KMS-11 (cell line): ENCODE measurements around the gene SLBP.

Source experiments
- H2AFZ ChIP-seq: fragments of 200-600 bp; sonication (generic); 2 replicates; pipeline ENCODE4 v1.6.1; 2016; ENCODE audit warnings: antibody characterized with exemption, mixed run types, low read depth
- H3K27ac ChIP-seq: fragments of 200-600 bp; sonication (generic); 2 replicates; pipeline ENCODE4 v1.6.1; 2016; ENCODE audit warnings: mild to moderate bottlenecking, mixed run types
- H3K27me3 ChIP-seq: fragments of 200-600 bp; sonication (generic); 2 replicates; pipeline ENCODE4 v1.6.1; 2017; ENCODE audit warnings: mild to moderate bottlenecking, low read depth, mixed run types, moderate library complexity; ENCODE audit not compliant: insufficient read depth
- H3K36me3 ChIP-seq: fragments of 200-600 bp; sonication (generic); 2 replicates; pipeline ENCODE4 v1.6.1; 2017; ENCODE audit warnings: mild to moderate bottlenecking, mixed run types; ENCODE audit not compliant: insufficient read depth
- H3K4me1 ChIP-seq: fragments of 200-600 bp; sonication (generic); 2 replicates; pipeline ENCODE4 v1.6.1; 2016; ENCODE audit warnings: mild to moderate bottlenecking, low read depth, mixed run types; ENCODE audit not compliant: poor library complexity, severe bottlenecking
- H3K4me2 ChIP-seq: fragments of 200-600 bp; sonication (generic); 2 replicates; pipeline ENCODE4 v1.7.0; 2016; ENCODE audit warnings: mild to moderate bottlenecking, mixed run types
- H3K4me3 ChIP-seq: fragments of 200-600 bp; sonication (generic); IDR thresholded peaks from 2 replicates; pipeline ENCODE4 v1.6.1; 2017; ENCODE audit warnings: low read depth, low read length, mixed read lengths; ENCODE audit not compliant: insufficient read depth
- H3K79me2 ChIP-seq: fragments of 200-600 bp; sonication (generic); 2 replicates; pipeline ENCODE4 v1.6.1; 2016; ENCODE audit warnings: low read depth, mixed run types; ENCODE audit not compliant: insufficient read depth
- H3K9ac ChIP-seq: fragments of 200-600 bp; sonication (generic); 2 replicates; pipeline ENCODE4 v1.6.1; 2016; ENCODE audit warnings: mild to moderate bottlenecking, mixed run types
- H4K20me1 ChIP-seq: fragments of 200-600 bp; sonication (generic); 2 replicates; pipeline ENCODE4 v1.6.1; 2016; ENCODE audit warnings: mild to moderate bottlenecking, mixed run types; ENCODE audit not compliant: insufficient read depth
- CTCF ChIP-seq: fragments of 200-600 bp; sonication (generic); conservative IDR thresholded peaks from 2 replicates; pipeline ENCODE4 v1.6.1; 2017; ENCODE audit warnings: low read depth, mild to moderate bottlenecking, antibody characterized with exemption, low read length, moderate library complexity, mixed read lengths

The SLBP gene

GRCh38 chr4:1668488-1668840 is 43.7 kb downstream of the SLBP start:
- Histone ChIP-seq H3K36me3 (no peaks in the 10 kb centered on the region), H3K79me2 (no peaks in the 10 kb centered on the region), H3K4me1 (no peaks in the 10 kb centered on the region), H3K4me3 (no peak overlapping the region), H3K9ac (no peak overlapping the region), H3K4me2 (no peak overlapping the region), H3K27ac (no peak overlapping the region), H4K20me1 (no peaks in the 10 kb centered on the region), H2AFZ (no peak overlapping the region), H3K27me3 (peaks cover 6% of the 10 kb centered on the region; the same call in 1 of the 2 replicates)
- no peak for TF ChIP-seq CTCF

DNA sequence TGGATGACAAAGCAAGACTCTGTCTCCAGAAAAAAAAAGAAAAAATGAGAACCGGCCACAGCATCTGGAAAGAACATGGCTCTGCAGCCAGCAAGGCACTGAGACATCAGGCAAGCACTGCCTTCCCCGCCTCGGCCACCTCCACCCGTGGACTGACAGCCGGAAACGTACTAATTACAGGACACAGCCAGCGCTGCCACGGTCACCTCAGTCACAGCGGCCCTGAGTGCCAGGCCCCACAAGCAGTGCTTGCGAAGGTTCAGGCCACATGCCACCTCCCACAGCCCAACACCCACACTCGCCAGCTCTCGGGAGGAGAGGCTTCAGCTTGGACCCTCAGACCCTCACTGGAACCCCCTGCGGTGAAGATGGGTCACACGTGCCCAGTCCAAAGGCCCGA is 44.8 kb downstream of the SLBP start:
- Histone ChIP-seq H3K4me1 (no peaks in the 10 kb centered on the region), H3K27me3 (peaks cover 3% of the 10 kb centered on the region; the same call in 1 of the 2 replicates), H2AFZ (no peak overlapping the region), H3K4me3 (no peak overlapping the region), H3K4me2 (no peak overlapping the region), H3K79me2 (no peaks in the 10 kb centered on the region), H3K36me3 (no peaks in the 10 kb centered on the region), H3K27ac (no peak overlapping the region), H4K20me1 (no peaks in the 10 kb centered on the region), H3K9ac (no peak overlapping the region)
- TF ChIP-seq CTCF, result no peak

DNA sequence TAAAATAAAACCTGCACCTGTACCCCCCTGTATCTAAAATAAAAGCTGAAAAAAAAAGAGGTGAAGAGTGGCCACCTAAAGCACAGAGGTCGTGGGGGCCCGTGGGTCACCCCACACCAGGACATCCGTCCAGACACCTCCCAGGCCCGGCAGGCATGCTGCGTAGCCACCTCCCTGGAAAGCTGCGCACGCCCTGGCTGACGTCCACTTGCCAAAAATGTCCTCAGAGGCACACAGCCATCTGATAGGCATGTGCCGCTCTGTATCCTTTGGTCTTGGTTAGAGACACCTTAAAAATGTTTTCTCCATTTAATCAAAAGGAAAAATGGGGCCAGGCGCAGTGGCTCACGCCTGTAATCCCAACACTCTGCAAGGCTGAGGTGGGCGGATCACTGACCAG is 45.7 kb downstream of the SLBP start:
- H3K27me3 ChIP-seq, result peaks cover 2% of the 10 kb centered on the region; the same call in 1 of the 2 replicates
- H2AFZ ChIP-seq, result no peak overlapping the region
- no peaks in the 10 kb centered on the region for H3K36me3 ChIP-seq
- H3K9ac ChIP-seq, result no peak overlapping the region
- H3K4me1 ChIP-seq, result no peaks in the 10 kb centered on the region
- H3K79me2 ChIP-seq, result no peaks in the 10 kb centered on the region
- no peak for TF ChIP-seq CTCF
- H3K4me3 ChIP-seq, result no peak overlapping the region
- H3K4me2 ChIP-seq, result no peak overlapping the region
- no peaks in the 10 kb centered on the region for H4K20me1 ChIP-seq
- no peak overlapping the region for H3K27ac ChIP-seq

- peaks cover 4% of the 10 kb centered on the region; the same call in 1 of the 2 replicates for H3K27me3 ChIP-seq
- no peak overlapping the region for H3K9ac ChIP-seq
- no peak overlapping the region for H3K4me2 ChIP-seq
- no peak for TF ChIP-seq CTCF
- H3K4me1 ChIP-seq, result no peaks in the 10 kb centered on the region
- no peak overlapping the region for H3K27ac ChIP-seq
- no peak overlapping the region for H2AFZ ChIP-seq
- H3K79me2 ChIP-seq, result no peaks in the 10 kb centered on the region
- H3K36me3 ChIP-seq, result no peaks in the 10 kb centered on the region
- H3K4me3 ChIP-seq, result no peak overlapping the region
- no peaks in the 10 kb centered on the region for H4K20me1 ChIP-seq
Observed at GRCh38 chr4:1664141-1664540, 48.0 kb downstream of the SLBP start.
